SHP77 (cell line): ENCODE measurements around the gene NDUFV3.
"Not testable (repeated sequence)": the region's sequence is repeated elsewhere in the genome, so short reads cannot be mapped to it uniquely, and the experiment has no call there.

Experiments
- DNase-seq, 2 experiments: peaks; one replicate each; lab custom pipeline; 2025; lab: John Stamatoyannopoulos, UW

The NDUFV3 gene

GRCh38 chr21:42892931-42893755 is at the start of gene NDUFV3:
Gene NDUFV3, plus strand, starts transcription at chr21:42893309. Its CDS starts 25 bp downstream, at chr21:42893334.
- DNase-seq = peak; percentile 97

- DNase-seq = no peak
Measured at GRCh38 chr21:42844411-42845113, 48.5 kb upstream of the NDUFV3 start.

GRCh38 chr21:42845296-42845965 is 47.7 kb upstream of the NDUFV3 start:
- no peak for DNase-seq

- no peak for DNase-seq
Measured at GRCh38 chr21:42846221-42846620, 46.9 kb upstream of the NDUFV3 start.

- DNase-seq = no peak
Measured at GRCh38 chr21:42847051-42847707, 45.9 kb upstream of the NDUFV3 start.

- no peak for DNase-seq
Measured at GRCh38 chr21:42847726-42848125, 45.4 kb upstream of the NDUFV3 start.

- DNase-seq = not testable (repeated sequence)
Measured at GRCh38 chr21:42848144-42848931, 44.8 kb upstream of the NDUFV3 start.

GRCh38 chr21:42848932-42849758 is 44.0 kb upstream of the NDUFV3 start:
- no peak for DNase-seq

GRCh38 chr21:42849759-42850412 is 43.2 kb upstream of the NDUFV3 start:
- no peak for DNase-seq

- DNase-seq = no peak
Measured at GRCh38 chr21:42850463-42850862, 42.6 kb upstream of the NDUFV3 start.

GRCh38 chr21:42850866-42851391 is 42.2 kb upstream of the NDUFV3 start:
- peak in 1 of 2 experiments; percentile 6 for DNase-seq

- no peak for DNase-seq
Measured at GRCh38 chr21:42851812-42852665, 41.1 kb upstream of the NDUFV3 start.

- no peak for DNase-seq
Measured at GRCh38 chr21:42852925-42853570, 40.1 kb upstream of the NDUFV3 start.

GRCh38 chr21:42853621-42854020 is 39.5 kb upstream of the NDUFV3 start:
- no peak for DNase-seq

- no peak for DNase-seq
Measured at GRCh38 chr21:42854246-42855010, 38.7 kb upstream of the NDUFV3 start.

GRCh38 chr21:42855171-42855936 is 37.8 kb upstream of the NDUFV3 start:
- DNase-seq = no peak

GRCh38 chr21:42855937-42856335 is 37.2 kb upstream of the NDUFV3 start:
- no peak for DNase-seq
